Measurements from ENCODE around the gene GABARAP.
A peak's percentile ranks its signal among the peaks of the same experiment; 100 is the strongest.

GABARAP gene

DNA sequence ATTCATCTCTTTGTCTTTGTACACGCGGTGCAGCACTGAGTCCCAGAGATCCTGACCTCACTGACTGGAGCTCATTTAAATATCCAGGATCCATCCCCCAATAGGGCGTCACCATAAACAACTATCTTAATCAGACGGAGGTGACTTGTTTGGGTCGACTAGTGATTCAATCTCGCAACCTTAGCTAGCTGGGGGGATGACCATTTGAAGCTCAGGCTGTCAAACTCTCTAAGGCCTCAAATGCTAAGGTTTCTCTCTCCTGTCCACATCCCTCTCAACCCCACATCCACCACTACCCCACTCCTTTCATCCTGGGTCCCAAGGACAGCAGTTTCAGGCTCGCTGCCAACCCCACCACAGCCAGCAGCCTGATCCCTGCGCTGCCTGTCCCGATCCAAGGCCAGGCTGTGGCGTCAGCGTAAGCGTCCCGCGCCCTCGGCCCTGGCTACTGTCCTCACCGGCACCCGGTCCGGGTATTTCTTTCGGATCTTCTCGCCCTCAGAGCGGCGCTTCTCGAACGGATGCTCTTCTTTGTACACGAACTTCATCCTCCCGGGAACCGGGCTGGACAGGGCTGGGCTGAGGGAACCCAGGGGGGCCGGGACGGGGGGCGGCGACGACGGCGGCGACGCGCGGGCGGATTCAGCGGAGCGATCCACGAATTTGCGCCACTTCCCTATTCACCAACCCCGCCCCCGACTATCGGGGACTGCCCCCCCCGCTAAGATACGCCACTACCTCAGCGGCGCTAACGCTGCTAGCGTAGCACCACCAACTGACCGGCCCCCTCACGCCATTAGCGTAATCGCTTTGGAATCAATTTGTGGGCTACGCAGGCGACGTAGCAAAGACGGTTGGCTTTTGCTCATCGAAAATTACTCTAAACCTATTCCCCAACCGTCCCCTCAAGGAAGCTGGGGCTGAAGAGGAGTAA lies at the start of gene GABARAP:
Gene GABARAP (minus strand): TSS at position 667 of the 934 bp plus-strand sequence. CDS start 119 bp downstream, at position 548.
- peak within 1 kb of the TSS; percentile 98 for H3K27ac ChIP-seq
- peak; percentile 60 for DNase-seq (ENCODE audit: low read depth, low spot score)

DNA sequence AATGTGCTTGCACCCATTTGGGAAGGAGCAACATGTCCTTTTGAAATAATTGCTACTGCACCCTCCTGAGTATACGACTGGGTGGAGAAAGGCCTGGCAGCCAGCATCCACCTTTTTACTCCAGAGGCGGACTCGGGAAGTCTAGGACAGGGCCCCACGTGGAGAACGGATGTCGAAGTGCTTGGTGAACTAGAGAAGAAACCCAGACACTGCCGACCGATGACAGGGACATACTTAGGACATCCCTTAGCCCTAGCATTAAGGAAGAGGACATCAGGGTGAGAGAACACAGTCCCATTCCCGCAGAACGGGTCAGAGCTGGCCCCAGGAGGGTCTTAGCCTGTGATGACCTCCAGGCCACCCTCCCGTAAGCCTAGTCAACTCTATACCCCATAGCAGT lies 48.4 kb upstream of the GABARAP start:
- no peak for DNase-seq (ENCODE audit: low read depth, low spot score)
- H3K27ac ChIP-seq, result no peak overlapping the region

DNA sequence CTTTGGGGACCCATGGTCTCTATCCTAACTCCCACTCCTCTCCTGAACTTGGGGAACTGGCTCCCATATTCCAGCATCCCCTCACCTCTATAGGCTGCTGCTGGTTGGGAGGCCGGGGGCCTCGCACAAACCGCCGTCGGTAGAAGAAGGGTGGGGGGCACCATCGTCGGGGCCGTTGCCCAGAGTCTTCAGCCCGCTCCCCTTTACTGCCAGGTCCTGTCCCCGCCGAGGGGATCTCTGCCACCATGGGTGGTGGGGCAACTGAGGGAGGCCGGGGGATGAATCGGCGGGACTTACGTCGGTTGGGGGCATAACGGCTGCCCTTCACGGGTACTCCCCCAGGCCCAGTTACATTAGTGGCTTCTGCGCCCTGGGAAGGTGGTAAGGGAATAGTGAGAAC lies 47.9 kb upstream of the GABARAP start:
- DNase-seq (ENCODE audit: low read depth, low spot score), result no peak
- no peak overlapping the region for H3K27ac ChIP-seq

DNA sequence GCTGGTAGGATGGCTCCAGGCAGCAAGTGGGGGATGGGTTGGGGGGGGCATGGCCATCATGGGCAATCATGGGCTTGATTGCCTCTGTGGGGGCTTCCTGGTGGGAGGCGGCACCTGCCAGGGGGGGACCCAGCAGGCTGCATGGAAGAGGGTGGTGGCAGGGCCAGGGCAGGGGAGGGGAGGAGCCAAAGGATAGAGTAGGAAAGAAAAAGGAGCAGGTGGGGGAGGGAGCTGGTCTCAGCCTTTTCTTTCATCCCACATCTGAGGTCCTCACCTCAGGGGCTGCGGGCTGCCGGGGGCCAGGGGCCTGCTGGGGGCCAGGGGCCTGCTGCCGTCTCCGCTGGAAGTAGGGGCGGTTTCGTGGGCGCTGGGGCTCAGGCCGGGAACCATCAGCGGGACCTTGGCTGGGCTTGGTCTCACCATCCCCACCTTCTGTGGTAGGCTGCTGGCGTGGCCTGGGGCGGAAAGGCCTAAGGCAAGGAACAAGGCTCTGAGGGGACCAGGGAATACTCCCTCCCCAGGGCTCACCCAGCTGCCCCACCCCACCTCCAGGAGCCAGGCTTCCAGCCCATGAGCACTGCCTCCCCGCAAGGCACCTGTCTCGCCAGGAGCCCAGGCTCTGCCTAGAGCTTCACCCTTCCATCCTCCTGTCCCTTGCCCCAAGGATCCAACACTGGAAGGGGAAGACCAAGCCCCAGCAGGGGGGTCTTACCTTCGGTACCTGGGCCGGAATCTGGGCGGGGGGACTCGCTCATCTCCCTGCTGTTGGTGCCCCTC lies 47.2 kb upstream of the GABARAP start:
- DNase-seq (ENCODE audit: low read depth, low spot score), result no peak
- no peak overlapping the region for H3K27ac ChIP-seq

DNA sequence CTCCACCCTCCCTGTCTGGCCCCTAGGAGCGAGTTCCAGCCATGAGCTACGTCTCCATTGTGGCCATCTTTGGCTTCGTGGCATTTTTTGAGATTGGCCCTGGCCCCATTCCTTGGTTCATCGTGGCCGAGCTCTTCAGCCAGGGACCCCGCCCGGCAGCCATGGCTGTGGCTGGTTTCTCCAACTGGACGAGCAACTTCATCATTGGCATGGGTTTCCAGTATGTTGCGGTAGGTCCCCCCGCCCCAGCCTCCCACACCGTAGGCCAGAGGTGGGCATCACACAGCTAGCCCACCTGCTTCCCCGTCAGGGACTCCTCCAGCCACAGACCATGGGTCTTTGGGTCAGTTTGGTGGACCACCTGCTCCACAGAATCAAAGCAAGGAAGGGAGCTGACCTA lies 43.4 kb upstream of the GABARAP start:
- DNase-seq (ENCODE audit: low read depth, low spot score), result no peak

DNA sequence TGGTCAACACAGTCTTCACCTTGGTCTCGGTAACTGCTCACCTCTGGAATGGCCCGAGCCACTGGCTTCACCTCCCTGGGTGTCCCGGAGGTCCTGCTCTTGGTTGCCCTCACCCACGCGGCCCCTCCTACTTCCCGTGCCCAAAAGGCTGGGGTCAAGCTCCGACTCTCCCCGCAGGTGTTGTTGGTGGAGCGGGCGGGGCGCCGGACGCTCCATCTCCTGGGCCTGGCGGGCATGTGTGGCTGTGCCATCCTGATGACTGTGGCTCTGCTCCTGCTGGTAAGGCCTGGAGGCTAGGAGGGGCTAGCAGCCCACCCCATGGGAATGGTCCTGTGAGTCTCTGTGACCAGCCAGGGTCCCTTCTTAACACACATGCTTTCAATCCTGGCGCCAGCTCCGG lies 42.7 kb upstream of the GABARAP start:
- no peak for DNase-seq (ENCODE audit: low read depth, low spot score)
- H3K27ac ChIP-seq, result no peak overlapping the region

More for the DNA sequence above, 43.4 kb upstream of the GABARAP start:
- H3K27ac ChIP-seq, result no peak overlapping the region

DNA sequence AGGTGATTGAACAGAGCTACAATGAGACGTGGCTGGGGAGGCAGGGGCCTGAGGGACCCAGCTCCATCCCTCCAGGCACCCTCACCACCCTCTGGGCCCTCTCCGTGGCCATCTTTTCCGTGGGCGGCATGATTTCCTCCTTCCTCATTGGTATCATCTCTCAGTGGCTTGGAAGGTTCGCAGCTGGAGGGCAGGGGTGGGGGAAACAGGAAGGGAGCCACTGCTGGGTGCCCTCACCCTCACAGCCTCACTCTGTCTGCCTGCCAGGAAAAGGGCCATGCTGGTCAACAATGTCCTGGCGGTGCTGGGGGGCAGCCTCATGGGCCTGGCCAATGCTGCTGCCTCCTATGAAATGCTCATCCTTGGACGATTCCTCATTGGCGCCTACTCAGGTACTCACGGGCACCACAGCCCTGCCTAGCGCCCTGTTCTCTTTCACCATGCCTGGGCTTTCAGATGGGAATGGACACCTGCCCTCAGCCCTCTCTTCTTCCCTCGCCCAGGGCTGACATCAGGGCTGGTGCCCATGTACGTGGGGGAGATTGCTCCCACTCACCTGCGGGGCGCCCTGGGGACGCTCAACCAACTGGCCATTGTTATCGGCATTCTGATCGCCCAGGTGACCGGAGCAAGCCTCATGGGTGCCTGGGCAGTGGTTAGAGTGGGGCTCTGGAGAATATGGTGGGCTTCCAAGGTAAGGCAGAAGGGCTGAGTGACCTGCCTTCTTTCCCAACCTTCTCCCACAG lies 41.4 kb upstream of the GABARAP start:
- DNase-seq (ENCODE audit: low read depth, low spot score), result no peak
- no peak overlapping the region for H3K27ac ChIP-seq

DNA sequence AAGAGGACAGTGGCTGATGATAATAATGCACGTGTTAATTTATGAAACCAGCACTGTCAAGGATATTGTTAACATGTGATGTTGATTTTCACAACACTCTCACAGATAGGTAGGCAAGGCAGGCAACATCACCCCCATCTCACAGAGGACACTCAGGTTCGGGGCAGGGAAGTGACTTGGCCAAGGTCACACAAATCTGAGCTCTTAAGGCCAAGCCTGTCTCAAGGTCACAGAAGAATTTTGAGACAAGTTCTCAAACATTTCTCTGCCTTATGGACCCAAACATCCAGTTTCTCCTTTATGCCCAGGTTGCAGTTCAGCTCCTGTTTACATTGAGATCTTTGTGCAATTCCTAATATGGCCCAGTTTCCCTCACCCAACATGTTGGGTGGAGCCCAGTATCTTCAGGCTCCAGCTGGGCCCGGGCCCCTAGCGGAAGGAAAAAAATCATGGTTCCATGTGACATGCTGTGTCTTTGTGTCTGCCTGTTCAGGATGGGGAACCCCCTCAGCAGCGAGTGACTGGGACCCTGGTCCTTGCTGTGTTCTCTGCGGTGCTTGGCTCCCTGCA lies 40.6 kb upstream of the GABARAP start:
- no peak for DNase-seq (ENCODE audit: low read depth, low spot score)
- no peak overlapping the region for H3K27ac ChIP-seq

DNA sequence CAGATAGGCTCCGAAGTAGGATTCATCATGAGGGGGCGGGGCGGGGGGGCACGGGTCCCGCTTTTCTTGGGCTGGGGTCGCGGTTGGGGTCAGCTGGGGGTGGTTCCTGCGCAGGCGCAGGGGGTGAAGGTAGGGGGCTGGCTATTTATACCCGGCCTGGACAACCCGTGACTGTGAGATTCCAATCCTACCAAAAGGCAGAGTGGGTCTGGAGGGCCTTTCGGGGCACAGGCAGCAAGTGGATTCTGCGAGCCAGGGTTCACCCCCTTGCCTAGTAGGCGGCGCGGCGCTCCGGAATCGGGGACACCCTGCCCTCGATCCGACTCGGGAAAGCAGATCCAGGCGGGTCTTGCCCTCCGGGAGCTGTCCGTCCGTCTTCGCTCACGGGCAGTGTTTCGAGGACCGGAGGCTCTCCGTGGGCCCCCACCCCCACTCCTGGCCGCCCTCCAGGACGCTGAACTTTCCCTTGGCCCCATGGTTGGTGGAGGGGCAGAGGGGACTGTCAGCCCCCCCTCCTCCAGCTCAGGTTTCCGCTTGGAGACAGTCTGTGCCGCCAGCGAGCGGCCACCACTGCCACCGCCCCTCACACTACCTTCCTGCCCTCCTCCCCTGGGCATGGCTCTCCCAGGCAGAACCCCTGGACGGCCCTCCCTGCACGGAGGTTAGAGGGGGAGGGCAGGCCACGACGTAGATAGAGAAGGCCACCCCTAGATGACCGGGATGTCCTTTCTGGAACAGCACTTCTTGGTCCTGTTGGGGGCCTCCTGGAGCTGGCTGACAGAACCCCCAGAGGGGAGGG lies 39.9 kb upstream of the GABARAP start:
- DNase-seq (ENCODE audit: low read depth, low spot score), result no peak
- no peak overlapping the region for H3K27ac ChIP-seq

DNA sequence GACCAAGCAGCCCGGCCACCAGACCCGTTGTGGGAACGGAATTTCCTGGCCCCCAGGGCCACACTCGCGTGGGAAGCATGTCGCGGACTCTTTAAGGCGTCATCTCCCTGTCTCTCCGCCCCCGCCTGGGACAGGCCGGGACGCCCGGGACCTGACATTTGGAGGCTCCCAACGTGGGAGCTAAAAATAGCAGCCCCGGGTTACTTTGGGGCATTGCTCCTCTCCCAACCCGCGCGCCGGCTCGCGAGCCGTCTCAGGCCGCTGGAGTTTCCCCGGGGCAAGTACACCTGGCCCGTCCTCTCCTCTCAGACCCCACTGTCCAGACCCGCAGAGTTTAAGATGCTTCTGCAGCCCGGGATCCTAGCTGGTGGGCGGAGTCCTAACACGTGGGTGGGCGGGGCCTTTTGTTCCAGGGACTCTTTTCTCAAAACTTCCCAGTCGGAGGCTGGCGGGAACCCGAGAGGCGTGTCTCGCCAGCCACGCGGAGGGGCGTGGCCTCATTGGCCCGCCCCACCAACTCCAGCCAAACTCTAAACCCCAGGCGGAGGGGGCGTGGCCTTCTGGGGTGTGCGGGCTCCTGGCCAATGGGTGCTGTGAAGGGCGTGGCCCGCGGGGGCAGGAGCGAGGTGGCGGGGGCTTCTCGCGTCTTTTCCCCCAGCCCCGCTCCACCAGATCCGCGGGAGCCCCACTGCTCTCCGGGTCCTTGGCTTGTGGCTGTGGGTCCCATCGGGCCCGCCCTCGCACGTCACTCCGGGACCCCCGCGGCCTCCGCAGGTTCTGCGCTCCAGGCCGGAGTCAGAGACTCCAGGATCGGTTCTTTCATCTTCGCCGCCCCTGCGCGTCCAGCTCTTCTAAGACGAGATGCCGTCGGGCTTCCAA lies 39.1 kb upstream of the GABARAP start, which contains the start of gene SLC2A4:
Gene SLC2A4 (plus strand): TSS at position 645 of the 879 bp plus-strand sequence. CDS start 217 bp downstream, at position 862.
- DNase-seq (ENCODE audit: low read depth, low spot score), result peak; percentile 55
- H3K27ac ChIP-seq, result peak within 1 kb of the TSS; percentile 66

DNA sequence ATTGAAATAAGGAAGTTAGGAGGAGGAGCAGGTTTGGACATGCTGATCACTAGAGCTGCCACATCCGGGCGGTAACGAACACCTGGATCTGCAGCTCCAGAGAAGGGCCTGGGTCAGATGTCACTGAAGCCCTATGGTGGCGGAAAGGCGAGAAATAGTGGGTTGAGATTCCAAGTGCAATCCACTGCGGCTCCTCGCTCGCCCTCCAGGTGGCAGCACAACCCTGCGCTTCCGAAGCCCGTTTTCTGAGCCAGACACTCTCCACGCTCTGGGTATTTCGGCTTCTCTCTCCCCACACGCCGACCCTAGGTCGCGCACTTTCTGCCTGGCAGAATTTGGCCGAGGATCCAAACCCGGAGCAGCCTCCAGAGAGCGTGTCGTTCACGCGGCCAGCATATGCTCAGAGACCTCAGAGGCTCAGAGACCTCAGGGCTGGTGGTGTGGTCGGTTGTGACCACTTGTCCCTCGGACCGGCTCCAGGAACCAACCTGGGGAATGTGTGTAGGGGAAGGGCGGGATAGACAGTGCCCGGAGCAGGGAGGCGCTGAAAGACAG lies 38.3 kb upstream of the GABARAP start:
- peak overlapping the region; percentile 66 for H3K27ac ChIP-seq
- DNase-seq (ENCODE audit: low read depth, low spot score), result no peak

DNA sequence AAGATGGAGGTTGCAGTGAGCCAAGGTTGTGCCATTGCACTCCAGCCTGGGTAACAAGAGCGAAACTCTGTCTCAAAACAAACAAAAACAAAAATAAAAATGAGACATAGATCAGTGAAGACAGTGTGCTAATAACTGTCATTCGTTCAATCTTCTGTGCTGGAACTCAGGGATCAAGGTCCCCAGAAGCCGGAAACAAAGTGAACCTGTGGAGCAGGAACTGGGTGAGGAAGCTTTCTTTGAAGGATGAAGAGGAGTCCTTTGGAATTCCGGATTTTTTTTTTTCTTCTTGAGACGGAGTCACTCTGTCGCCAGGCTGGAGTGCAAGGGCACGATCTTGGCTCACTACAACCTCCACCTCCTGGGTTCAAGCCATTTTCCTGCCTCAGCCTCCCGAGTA lies 37.2 kb upstream of the GABARAP start:
- DNase-seq (ENCODE audit: low read depth, low spot score), result no peak
- peak overlapping the region; percentile 66 for H3K27ac ChIP-seq

DNA sequence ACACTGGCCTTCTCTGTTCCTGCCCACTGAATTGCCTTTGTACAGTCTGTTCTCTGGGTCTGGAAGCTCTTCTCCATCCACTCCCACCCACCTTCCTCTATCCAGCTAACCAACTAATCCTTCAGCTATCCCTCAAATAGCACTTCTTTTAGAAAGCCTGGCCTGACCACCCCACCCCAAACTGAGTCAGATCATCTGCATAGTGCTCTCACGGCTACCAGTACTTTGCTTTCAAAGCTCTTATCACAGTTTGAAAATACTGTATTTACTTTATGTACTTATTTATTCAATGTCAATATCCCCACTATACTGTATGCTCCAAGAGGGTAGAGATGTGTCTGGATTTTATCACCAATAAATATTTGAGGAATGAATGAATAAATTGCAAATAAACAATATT lies 24.5 kb upstream of the GABARAP start:
- DNase-seq (ENCODE audit: low read depth, low spot score), result no peak
- H3K27ac ChIP-seq, result peak overlapping the region; percentile 99

DNA sequence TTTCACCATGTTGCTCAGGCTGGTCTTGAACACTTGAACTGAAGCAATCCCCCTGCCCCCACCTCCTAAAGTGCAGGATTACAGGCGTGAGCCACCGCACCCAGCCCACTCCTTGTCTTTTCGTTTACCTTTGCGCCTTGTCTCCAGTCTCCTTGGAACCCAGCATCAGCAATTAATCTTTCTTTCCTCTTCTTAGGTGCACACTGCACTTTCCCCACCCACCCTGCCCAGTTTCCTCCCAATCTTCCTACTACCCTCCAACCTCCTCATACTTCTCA lies 21.5 kb upstream of the GABARAP start:
- peak overlapping the region; percentile 99 for H3K27ac ChIP-seq
- no peak for DNase-seq (ENCODE audit: low read depth, low spot score)

DNA sequence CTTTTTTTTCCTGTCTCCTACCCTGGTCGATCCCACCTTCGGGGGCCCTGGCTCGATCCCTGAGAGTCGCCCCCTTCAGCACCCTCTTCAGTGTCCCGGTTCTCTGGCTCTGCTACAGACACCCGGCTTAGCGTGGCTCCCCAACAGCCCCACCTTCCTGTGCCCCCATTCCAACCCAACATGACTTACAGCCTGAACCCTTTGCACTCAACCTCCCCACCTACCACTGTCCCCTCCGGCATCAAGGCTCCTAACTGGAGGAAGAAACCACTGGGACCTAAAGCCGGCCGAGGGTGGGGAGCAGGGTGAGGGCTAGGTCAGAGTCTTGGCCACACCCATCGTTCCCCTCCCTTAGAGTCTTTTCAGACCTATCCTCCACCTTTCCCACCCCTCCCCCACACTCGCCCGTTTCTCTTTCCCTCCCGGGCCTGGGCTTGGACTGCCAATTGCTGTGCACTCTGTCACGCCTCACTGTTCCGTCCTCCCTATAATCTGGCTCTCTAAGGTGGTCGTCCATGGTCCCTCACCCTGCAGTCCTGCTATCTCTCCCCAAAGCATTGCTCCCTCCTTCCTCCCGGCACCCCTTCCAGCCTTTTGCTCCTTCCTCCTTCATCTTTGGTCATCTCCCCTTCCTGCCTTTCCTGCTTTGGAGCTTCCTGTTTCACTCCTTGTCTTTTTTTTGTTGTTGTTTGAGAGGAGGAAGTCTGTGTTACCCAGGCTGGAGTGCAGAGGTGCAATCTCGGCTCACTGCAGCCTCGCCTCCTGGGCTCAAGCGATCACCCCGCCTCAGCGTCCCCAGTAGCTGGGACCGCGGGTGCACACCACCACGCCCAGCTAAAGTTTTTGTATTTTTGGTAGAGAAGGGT lies 20.9 kb upstream of the GABARAP start:
- H3K27ac ChIP-seq, result peak overlapping the region; percentile 99
- no peak for DNase-seq (ENCODE audit: low read depth, low spot score)

DNA sequence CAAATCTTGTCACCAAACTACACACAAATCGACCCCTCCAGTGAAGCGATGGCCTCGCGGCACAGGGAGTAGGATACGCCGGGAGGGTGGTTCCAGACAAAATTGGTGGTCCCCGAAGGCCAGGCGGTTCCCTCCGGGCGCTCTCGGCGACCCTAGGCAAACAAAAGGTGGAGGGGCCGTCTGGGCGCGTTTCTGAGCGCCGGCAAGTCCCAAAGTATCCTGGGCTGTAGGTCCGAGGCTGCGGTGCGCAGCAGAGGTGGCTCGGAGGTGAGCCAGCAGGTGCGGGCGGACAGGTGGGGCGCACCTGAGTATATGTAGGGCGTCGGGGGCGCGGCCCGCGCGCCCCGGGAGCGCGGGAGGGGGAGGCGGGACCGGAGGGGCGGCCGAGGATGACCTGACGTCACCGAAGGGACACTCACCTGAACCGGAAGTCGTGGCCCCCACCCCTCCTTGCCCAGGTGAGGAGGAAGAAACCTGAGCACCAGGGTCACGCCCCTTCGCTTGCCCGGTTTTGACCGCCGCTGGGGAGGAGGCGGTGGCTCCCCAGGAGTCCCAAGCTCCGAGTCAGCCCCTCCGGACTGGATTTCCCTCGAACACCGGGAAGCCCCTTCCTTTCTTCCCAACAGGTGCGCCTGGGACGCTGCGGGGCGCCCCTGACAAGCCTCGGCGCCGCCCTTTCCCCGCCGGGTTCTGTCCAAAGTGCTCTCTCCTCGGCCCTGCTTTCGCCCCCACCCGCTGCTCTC lies 20.1 kb upstream of the GABARAP start, which contains the start of gene CLDN7:
Gene CLDN7 (minus strand): TSS at position 287 of the 743 bp plus-strand sequence. CDS start 435 bp downstream, outside the sequence.
- H3K27ac ChIP-seq, result peak within 1 kb of the TSS; percentile 99
- no peak for DNase-seq (ENCODE audit: low read depth, low spot score)

Measured in epithelial cell of prostate (primary cell).